Spleen (tissue), 7 donors: ENCODE results near the gene OR8G1.

Experiments used
- POLR2A ChIP-seq, 3 donors: fragments of 450-650 bp; IDR thresholded peaks; one replicate each; pipeline ENCODE4 v1.5.1; 2017; ENCODE audit warnings: antibody characterized with exemption in 3 of 3, mild to moderate bottlenecking in 1 of 3
- POLR2AphosphoS5 ChIP-seq, 3 donors: sonication (generic); formaldehyde crosslinking; IDR thresholded peaks; one replicate each; pipeline ENCODE4 v1.5.1; 2017; ENCODE audit warnings: antibody characterized with exemption in 3 of 3
- TF ChIP-seq, protein P1 (sequence below), 11 experiments: fragments of 200-600 bp in 7 of 11; fragments of 450-650 bp in 4 of 11; sonication (generic) in 4 of 11; IDR thresholded peaks in 8 of 11; conservative IDR thresholded peaks in 3 of 11; 1 replicate in 7 of 11; 2 replicates in 4 of 11; pipeline versions ENCODE4 v1.4.0 to v1.8.0; 2016 to 2021; ENCODE audit warnings: antibody characterized with exemption in 11 of 11, inconsistent platforms in 4 of 11, mild to moderate bottlenecking in 1 of 11
- donor health status: DM: no; HTN: no; CAD: no; lungs with moderate emphysema.
- donor health status: DM: no; HTN: no; CAD: no.
- donor health status: DM: no; HTN: no; CAD: no.

DNA sequence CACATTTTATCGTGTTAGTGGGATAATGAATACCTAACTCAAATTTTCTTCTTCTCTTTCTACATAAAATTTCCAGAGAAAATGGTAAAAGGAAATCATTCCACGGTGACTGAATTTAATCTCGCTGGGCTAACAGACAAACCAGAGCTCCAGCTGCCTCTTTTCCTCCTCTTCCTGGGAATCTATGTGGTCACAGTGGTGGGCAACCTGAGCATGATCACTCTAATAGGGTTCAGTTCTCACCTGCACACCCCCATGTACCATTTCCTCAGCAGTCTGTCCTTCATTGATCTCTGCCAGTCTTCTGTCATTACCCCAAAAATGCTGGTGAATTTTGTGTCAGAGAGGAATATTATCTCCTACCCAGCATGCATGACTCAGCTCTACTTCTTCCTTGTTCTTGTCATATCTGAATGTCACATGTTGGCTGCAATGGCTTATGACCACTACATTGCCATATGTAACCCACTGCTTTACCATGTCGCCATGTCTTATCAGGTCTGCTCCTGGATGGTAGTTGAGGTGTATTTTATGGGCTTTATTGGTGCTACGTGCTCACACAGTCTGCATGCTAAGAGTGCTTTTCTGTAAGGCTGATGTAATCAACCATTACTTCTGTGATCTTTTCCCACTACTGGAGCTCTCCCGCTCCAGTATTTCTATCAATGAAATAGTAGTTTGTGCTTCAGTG is 33.6 kb upstream of the OR8G1 start:
- TF ChIP-seq, protein P1, sequence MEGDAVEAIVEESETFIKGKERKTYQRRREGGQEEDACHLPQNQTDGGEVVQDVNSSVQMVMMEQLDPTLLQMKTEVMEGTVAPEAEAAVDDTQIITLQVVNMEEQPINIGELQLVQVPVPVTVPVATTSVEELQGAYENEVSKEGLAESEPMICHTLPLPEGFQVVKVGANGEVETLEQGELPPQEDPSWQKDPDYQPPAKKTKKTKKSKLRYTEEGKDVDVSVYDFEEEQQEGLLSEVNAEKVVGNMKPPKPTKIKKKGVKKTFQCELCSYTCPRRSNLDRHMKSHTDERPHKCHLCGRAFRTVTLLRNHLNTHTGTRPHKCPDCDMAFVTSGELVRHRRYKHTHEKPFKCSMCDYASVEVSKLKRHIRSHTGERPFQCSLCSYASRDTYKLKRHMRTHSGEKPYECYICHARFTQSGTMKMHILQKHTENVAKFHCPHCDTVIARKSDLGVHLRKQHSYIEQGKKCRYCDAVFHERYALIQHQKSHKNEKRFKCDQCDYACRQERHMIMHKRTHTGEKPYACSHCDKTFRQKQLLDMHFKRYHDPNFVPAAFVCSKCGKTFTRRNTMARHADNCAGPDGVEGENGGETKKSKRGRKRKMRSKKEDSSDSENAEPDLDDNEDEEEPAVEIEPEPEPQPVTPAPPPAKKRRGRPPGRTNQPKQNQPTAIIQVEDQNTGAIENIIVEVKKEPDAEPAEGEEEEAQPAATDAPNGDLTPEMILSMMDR (IDR thresholded peaks at IDR 0.05 in 8 of 11, conservative IDR thresholded peaks at IDR 0.05 in 3 of 11), result no peak
- TF ChIP-seq POLR2A (IDR thresholded peaks at IDR 0.05) (no peak), POLR2AphosphoS5 (IDR thresholded peaks at IDR 0.05) (no peak)
